ENCODE data around the gene SLC2A9. TPM values are rescaled to one million over a fixed set of nuclear protein-coding genes. Genes with fewer than 3 reads are reported as not detected.

Gene SLC2A9
- total RNA-seq, 2 donors from 2014 or later, result 9.1 to 17.5 TPM

DNA sequence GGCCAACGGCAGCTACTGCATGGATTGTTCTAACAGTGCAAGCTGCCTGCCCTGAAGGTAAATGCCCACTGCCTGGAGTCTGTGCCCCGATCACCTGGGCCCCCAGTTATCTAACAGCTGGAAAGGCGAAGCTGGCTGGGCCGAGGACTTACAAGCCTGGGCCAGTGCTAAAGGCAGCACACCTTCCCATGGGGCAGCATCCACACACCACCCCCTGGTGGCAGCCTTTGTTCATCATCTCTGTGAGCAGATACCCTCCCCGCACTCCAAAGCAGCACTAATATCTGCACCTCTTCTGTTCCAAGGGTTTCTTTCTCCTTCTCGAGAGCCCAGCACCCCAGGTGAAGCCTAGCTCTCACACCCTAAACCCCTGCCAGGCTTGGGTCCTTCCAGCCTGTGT lies 7.6 kb downstream of the SLC2A9 start:
- Histone ChIP-seq H3K4me3 (no peak overlapping the region), H3K27me3 (replicated peaks; ENCODE audit: insufficient read depth) (no peaks in the 10 kb centered on the region), H3K4me1 (ENCODE audit: control insufficient read depth in 1 of 2, low read depth in 2 of 2) (peaks cover 0 to 6% of the 10 kb centered on the region in 2 donors), H3K36me3 (no peaks in the 10 kb centered on the region), H3K9me3 (no peaks in the 10 kb centered on the region), H3K27ac (no peak overlapping the region)
- ATAC-seq (ENCODE audit: insufficient number of reproducible peaks, low FRiP score, low read depth) (no peak), DNase-seq (ENCODE audit: low spot score) (no peak)
- TF ChIP-seq, protein P1, sequence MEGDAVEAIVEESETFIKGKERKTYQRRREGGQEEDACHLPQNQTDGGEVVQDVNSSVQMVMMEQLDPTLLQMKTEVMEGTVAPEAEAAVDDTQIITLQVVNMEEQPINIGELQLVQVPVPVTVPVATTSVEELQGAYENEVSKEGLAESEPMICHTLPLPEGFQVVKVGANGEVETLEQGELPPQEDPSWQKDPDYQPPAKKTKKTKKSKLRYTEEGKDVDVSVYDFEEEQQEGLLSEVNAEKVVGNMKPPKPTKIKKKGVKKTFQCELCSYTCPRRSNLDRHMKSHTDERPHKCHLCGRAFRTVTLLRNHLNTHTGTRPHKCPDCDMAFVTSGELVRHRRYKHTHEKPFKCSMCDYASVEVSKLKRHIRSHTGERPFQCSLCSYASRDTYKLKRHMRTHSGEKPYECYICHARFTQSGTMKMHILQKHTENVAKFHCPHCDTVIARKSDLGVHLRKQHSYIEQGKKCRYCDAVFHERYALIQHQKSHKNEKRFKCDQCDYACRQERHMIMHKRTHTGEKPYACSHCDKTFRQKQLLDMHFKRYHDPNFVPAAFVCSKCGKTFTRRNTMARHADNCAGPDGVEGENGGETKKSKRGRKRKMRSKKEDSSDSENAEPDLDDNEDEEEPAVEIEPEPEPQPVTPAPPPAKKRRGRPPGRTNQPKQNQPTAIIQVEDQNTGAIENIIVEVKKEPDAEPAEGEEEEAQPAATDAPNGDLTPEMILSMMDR (IDR thresholded peaks at IDR 0.05), result no peak

DNA sequence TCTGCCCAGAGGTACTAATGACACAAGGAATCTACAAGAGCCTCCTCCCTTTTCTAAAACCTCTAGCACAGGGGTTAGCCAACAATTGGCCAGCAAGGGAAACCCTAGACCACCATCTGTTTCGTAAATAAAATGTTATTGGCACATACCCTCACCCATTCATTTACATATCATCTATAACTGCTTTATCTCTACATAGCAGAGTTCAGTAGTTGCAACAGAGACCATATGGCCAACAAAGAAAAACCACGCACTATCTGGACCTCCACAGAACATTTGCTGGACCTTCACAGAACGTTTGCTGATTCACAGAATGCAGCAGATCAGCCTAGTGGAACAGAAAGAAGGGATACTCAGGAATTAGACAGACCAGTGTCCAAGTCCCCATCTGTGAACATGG lies 9.4 kb downstream of the SLC2A9 start:
- Histone ChIP-seq H3K4me3 (no peak overlapping the region), H3K36me3 (no peaks in the 10 kb centered on the region), H3K27me3 (replicated peaks; ENCODE audit: insufficient read depth) (no peaks in the 10 kb centered on the region), H3K4me1 (ENCODE audit: control insufficient read depth in 1 of 2, low read depth in 2 of 2) (peaks cover 7 to 18% of the 10 kb centered on the region in 2 donors), H3K27ac (no peak overlapping the region), H3K9me3 (no peaks in the 10 kb centered on the region)
- no peak for ATAC-seq (ENCODE audit: insufficient number of reproducible peaks, low FRiP score, low read depth)
- TF ChIP-seq, protein P1 (IDR thresholded peaks at IDR 0.05), result no peak
- DNase-seq (ENCODE audit: low spot score), result no peak

DNA sequence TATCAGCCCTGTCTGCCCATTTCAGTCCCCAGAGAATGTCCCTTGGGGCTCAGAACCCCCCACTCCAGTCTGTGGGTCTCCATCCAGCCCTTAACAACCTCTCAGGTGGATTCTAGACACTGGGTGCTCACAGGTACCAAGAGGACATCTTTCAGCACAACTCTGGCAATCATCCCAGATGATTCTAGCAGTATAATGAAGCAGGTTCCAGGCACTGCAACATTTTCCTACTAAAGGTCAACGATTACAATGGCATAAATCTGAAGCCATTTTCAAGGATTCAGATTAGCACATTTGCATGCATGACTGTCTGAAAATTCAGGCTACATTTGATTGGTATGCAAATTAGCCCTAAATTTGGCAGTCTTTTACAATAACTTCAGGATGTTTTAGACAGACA lies 10.0 kb downstream of the SLC2A9 start:
- TF ChIP-seq, protein P1 (IDR thresholded peaks at IDR 0.05), result no peak
- Histone ChIP-seq H3K27ac (no peak overlapping the region), H3K4me3 (no peak overlapping the region), H3K9me3 (no peaks in the 10 kb centered on the region), H3K4me1 (ENCODE audit: control insufficient read depth in 1 of 2, low read depth in 2 of 2) (peaks cover 13 to 24% of the 10 kb centered on the region in 2 donors), H3K36me3 (no peaks in the 10 kb centered on the region), H3K27me3 (replicated peaks; ENCODE audit: insufficient read depth) (no peaks in the 10 kb centered on the region)
- DNase-seq (ENCODE audit: low spot score) (no peak), ATAC-seq (ENCODE audit: insufficient number of reproducible peaks, low FRiP score, low read depth) (no peak)

DNA sequence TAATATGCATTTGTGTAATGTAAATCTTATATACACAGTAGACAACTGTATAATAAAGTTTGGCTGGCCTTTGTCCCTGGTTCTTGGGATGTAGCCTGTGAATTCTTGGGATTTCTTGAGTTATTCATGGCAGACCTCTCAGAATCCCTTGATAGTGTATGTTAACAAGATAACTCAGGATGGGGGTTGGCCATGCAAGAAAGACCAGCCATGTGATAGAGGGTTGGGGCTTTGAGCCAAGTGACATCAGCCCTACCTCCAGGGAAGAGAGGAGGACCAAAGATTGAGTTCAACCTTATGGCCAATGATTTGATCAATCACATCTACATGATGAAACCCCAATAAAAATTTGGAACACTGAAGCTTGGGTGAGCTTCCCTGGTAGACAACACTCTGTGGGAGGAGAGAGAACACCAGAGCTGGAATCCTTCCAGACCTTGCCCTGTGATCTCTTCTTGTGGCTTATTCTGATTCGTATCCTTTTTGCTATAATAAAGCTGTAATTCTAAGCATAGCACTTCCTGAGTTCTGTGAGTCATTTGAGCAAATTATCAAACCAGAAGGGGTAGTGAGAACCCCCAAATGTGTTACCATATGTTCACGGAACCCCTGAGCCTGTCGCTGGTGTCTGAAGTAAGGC lies 11.3 kb downstream of the SLC2A9 start:
- Histone ChIP-seq H3K27ac (no peak overlapping the region), H3K4me3 (no peak overlapping the region), H3K27me3 (replicated peaks; ENCODE audit: insufficient read depth) (no peaks in the 10 kb centered on the region), H3K4me1 (ENCODE audit: control insufficient read depth in 1 of 2, low read depth in 2 of 2) (peaks cover 18 to 34% of the 10 kb centered on the region in 2 donors), H3K9me3 (no peaks in the 10 kb centered on the region), H3K36me3 (no peaks in the 10 kb centered on the region)
- ATAC-seq (ENCODE audit: insufficient number of reproducible peaks, low FRiP score, low read depth) (no peak), DNase-seq (ENCODE audit: low spot score) (no peak)
- TF ChIP-seq, protein P1 (IDR thresholded peaks at IDR 0.05), result no peak

DNA sequence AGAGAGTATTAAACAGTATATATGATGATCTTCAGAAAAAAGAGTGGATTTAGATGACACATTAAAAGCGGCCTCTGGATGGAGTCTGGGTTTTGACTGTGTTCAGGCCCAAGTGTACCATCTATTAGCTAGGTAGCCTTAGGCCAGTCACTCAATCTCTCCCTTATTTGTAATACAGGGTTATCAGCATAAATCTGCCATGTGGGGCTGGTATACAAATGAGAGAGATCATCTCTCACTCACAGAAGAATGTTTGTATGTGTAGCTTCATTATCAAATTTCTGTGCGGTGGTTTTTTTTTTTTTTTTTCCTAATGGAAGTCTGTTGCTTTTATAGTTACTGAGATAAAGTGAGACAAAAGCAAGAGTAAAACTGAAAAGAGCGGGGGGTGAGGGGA lies 12.7 kb downstream of the SLC2A9 start:
- H3K36me3 ChIP-seq, result no peaks in the 10 kb centered on the region
- H3K4me1 ChIP-seq (ENCODE audit: control insufficient read depth in 1 of 2, low read depth in 2 of 2), result peaks cover 18 to 34% of the 10 kb centered on the region in 2 donors
- H3K9me3 ChIP-seq, result no peaks in the 10 kb centered on the region
- ATAC-seq (ENCODE audit: insufficient number of reproducible peaks, low FRiP score, low read depth) (no peak), DNase-seq (ENCODE audit: low spot score) (no peak)
- H3K4me3 ChIP-seq, result no peak overlapping the region
- no peaks in the 10 kb centered on the region for H3K27me3 ChIP-seq (replicated peaks; ENCODE audit: insufficient read depth)
- no peak overlapping the region for H3K27ac ChIP-seq
- TF ChIP-seq, protein P1 (IDR thresholded peaks at IDR 0.05), result no peak

Data from thoracic aorta (tissue), 2 donors.